ENCODE results near the gene PICK1. TPM values are rescaled to one million over a fixed set of nuclear protein-coding genes. Genes with fewer than 3 reads are reported as not detected.

Gene PICK1
- total and polyA plus RNA-seq, 2 of the 13 experiments (the other 11 are each of a cell fraction or from before 2014, with no cell fraction given) = 19.3 to 25.3 TPM

DNA sequence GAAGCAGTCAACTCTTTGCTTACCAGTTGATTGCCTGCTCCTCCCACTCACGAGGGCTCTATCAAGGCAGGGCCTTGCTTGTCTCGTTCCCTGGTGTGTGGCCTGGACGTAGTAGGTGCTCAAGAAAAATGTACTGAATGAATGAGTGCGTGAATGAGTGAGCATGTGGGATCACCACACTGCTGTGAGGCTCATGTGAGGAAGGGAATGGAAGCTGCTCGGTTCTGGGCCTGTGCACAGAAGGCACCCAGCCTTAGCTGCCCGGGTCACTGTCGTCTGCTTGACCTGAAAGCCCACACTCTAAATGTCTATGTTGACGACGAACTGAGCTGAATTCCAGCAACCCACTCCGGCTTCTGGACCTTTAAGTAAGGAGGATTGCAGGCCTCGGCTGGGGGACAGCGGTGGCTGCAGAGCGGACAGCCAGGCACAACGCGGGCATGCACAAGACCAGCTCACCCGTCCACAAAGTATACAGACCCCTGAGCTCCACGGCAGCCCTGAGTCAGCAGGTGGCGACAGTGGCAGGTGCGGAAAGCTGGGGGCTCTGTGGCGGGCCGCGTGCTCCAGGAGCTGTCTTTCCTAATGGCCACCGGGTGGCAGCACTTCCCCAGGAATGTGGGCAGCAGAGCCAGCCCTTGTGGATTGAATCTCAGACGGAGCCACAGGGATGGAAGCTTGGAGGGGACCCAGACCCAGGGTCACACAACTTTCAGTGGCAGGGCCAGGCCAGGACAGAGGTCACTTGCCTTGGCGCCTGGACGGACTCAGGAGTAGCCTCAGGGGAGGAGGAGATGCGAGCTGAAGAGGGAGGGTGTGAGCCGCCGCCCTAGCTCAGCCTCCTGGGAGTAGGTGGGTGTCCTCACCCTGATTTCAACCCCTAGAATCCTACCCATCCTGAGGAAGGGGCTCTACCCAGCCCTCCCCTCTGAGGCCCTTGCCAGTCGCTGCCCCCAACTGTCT is 5.0 kb upstream of the PICK1 start (continued):
- TF ChIP-seq NR2F6 (IDR thresholded peaks at IDR 0.05) (no peak), NR2F6 (CRISPR knock-in tag; IDR thresholded peaks at IDR 0.05) (peak; percentile 53; the same call in 1 of the 2 replicates), ZNF567 (CRISPR knock-in tag; IDR thresholded peaks at IDR 0.05; ENCODE audit: borderline replicate concordance) (0 out of 2 replicates have a peak, but pooled peaks have one; percentile 51), ZBTB1 (CRISPR knock-in tag; IDR thresholded peaks at IDR 0.05; ENCODE audit: borderline replicate concordance) (no peak), TBX2 (CRISPR knock-in tag; IDR thresholded peaks at IDR 0.05; ENCODE audit: borderline replicate concordance) (peak; percentile 70; the same call in 1 of the 2 replicates), ZNF205 (CRISPR knock-in tag; IDR thresholded peaks at IDR 0.05) (peak; percentile 38; the same call in 1 of the 2 replicates), IRX3 (CRISPR knock-in tag; IDR thresholded peaks at IDR 0.05; ENCODE audit: borderline replicate concordance, low read depth) (no peak)
- TF ChIP-seq, protein P1, sequence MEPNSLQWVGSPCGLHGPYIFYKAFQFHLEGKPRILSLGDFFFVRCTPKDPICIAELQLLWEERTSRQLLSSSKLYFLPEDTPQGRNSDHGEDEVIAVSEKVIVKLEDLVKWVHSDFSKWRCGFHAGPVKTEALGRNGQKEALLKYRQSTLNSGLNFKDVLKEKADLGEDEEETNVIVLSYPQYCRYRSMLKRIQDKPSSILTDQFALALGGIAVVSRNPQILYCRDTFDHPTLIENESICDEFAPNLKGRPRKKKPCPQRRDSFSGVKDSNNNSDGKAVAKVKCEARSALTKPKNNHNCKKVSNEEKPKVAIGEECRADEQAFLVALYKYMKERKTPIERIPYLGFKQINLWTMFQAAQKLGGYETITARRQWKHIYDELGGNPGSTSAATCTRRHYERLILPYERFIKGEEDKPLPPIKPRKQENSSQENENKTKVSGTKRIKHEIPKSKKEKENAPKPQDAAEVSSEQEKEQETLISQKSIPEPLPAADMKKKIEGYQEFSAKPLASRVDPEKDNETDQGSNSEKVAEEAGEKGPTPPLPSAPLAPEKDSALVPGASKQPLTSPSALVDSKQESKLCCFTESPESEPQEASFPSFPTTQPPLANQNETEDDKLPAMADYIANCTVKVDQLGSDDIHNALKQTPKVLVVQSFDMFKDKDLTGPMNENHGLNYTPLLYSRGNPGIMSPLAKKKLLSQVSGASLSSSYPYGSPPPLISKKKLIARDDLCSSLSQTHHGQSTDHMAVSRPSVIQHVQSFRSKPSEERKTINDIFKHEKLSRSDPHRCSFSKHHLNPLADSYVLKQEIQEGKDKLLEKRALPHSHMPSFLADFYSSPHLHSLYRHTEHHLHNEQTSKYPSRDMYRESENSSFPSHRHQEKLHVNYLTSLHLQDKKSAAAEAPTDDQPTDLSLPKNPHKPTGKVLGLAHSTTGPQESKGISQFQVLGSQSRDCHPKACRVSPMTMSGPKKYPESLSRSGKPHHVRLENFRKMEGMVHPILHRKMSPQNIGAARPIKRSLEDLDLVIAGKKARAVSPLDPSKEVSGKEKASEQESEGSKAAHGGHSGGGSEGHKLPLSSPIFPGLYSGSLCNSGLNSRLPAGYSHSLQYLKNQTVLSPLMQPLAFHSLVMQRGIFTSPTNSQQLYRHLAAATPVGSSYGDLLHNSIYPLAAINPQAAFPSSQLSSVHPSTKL (CRISPR knock-in tag; IDR thresholded peaks at IDR 0.05) = peak; percentile 35
- TF ChIP-seq, protein P2, sequence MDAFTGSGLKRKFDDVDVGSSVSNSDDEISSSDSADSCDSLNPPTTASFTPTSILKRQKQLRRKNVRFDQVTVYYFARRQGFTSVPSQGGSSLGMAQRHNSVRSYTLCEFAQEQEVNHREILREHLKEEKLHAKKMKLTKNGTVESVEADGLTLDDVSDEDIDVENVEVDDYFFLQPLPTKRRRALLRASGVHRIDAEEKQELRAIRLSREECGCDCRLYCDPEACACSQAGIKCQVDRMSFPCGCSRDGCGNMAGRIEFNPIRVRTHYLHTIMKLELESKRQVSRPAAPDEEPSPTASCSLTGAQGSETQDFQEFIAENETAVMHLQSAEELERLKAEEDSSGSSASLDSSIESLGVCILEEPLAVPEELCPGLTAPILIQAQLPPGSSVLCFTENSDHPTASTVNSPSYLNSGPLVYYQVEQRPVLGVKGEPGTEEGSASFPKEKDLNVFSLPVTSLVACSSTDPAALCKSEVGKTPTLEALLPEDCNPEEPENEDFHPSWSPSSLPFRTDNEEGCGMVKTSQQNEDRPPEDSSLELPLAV (CRISPR knock-in tag; conservative IDR thresholded peaks at IDR 0.05; ENCODE audit: low read depth) = no peak
- TF ChIP-seq, protein P3, sequence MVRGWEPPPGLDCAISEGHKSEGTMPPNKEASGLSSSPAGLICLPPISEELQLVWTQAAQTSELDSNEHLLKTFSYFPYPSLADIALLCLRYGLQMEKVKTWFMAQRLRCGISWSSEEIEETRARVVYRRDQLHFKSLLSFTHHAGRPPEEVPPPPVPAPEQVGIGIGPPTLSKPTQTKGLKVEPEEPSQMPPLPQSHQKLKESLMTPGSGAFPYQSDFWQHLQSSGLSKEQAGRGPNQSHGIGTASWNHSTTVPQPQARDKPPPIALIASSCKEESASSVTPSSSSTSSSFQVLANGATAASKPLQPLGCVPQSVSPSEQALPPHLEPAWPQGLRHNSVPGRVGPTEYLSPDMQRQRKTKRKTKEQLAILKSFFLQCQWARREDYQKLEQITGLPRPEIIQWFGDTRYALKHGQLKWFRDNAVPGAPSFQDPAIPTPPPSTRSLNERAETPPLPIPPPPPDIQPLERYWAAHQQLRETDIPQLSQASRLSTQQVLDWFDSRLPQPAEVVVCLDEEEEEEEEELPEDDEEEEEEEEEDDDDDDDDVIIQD (CRISPR knock-in tag; IDR thresholded peaks at IDR 0.05; ENCODE audit: low read depth) = 0 out of 2 replicates have a peak, but pooled peaks have one; percentile 12

Measured in HepG2 (cell line).